Lower leg skin (tissue), 4 donors: ENCODE results near the gene AGGF1. TPM values are rescaled to one million over a fixed set of nuclear protein-coding genes. Genes with fewer than 3 reads are reported as not detected.

Source experiments
- DNase-seq, 2 donors: peaks; one replicate each; pipeline ENCODE4 v3.0.0-alpha.2; 2019; ENCODE audit warnings: low spot score in 2 of 2
- H3K4me3 ChIP-seq: fragments of 200-600 bp; sonication (generic); 2 replicates; pipeline ENCODE4 v1.5.1; 2017; ENCODE audit warnings: mild to moderate bottlenecking, low read depth; ENCODE audit not compliant: poor library complexity, severe bottlenecking
- POLR2A ChIP-seq, 2 donors: fragments of 450-650 bp; IDR thresholded peaks; one replicate each; pipeline ENCODE4 v1.6.1; 2016 to 2017; ENCODE audit warnings: antibody characterized with exemption in 2 of 2, mild to moderate bottlenecking in 1 of 2, moderate library complexity in 1 of 2
- WGBS, 2 donors: methylation state at CpG; one replicate each; pipeline ENCODE4 v1.1.5; 2018; 5-methylcytosine and 5-hydroxymethylcytosine counted together
- intact Hi-C: fragments of 100-400 bp; cut with DNase I; formaldehyde crosslinking; loops from one replicate; pipeline ENCODE4 v1.15.0; 2023; ENCODE audit warnings: low total_unique reads
- total RNA-seq, 4 donors: library from RNA; depleted of rRNA; stranded (reverse); fragments of >200 nt; gene quantifications; one replicate each; pipeline ENCODE4 v1.1.0, GENCODE V29; 2016
- TF ChIP-seq, protein P1 (sequence below), 3 donors: fragments of 450-650 bp; IDR thresholded peaks; one replicate each; pipeline ENCODE4 v1.5.1; 2016; ENCODE audit warnings: antibody characterized with exemption in 3 of 3, mild to moderate bottlenecking in 3 of 3, moderate library complexity in 2 of 3

The AGGF1 gene
- total RNA-seq, 4 donors from 2014 or later = 15.0 to 25.0 (median 22.4) TPM

DNA sequence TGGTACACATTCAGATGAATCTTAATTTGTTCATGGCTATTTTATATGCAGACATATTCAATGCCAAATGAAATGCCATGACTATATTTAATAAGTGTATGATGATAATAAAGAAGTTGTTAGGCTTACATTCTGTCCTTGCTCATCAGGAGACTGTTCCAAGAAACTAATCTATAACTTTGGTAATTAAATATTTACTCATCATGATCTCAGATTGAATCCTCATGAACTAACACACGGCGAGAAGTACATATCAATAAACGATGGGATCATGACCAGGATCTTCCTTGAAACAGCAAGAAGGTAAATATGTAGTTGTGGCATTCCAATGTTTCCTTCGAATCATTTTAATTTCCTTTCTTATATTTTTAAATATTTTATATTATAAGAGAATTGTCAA is 12.5 kb upstream of the AGGF1 start:
- no peak overlapping the region for H3K4me3 ChIP-seq
- TF ChIP-seq POLR2A (IDR thresholded peaks at IDR 0.05) = no peak
- TF ChIP-seq, protein P1, sequence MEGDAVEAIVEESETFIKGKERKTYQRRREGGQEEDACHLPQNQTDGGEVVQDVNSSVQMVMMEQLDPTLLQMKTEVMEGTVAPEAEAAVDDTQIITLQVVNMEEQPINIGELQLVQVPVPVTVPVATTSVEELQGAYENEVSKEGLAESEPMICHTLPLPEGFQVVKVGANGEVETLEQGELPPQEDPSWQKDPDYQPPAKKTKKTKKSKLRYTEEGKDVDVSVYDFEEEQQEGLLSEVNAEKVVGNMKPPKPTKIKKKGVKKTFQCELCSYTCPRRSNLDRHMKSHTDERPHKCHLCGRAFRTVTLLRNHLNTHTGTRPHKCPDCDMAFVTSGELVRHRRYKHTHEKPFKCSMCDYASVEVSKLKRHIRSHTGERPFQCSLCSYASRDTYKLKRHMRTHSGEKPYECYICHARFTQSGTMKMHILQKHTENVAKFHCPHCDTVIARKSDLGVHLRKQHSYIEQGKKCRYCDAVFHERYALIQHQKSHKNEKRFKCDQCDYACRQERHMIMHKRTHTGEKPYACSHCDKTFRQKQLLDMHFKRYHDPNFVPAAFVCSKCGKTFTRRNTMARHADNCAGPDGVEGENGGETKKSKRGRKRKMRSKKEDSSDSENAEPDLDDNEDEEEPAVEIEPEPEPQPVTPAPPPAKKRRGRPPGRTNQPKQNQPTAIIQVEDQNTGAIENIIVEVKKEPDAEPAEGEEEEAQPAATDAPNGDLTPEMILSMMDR (IDR thresholded peaks at IDR 0.05) = no peak
- intact Hi-C loops = no loop called here
- no peak for DNase-seq
- WGBS, 2 donors = 74 to 82% methylated on average over 4 of the region's 4 CpGs

DNA sequence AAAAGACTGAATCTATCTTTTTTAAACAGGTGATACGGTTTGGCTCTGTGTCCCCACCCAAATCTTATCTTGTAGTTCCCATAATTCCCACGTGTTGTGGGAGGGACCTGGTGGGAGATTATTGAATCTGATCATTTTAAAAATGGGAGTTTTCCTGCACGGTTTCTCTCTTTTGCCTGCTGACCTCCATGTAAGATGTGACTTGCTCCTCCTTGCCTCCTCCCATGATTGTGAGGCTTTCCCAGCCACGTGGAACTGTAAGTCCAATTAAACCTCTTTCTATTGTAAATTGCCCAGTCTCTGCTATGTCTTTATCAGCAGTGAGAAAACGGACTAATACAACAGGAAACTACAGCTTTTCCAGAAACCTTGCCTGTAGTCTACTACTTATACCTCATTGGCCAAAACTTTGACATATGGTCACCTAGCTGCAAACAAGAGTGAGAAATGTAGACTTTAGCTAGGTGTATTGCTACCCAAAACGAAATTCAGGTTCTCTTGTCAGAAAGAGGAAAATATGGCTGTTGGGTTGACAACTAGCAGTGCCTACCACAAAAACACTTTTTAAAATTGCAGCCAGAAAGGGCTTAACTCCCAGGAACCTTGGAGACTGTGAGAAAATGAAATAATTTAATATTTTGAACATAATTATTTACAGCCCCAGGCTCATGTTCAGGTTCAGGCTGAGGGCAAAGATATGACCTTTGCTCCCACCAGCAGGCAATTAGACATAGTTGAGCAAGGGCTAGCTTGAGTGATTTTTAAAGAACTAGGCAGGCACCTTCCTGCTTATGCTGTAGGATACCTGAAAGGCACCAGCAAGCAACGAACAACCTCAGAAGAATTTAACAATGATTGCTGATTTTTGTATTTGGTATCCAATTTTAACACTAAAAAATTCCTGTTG is 7.4 kb upstream of the AGGF1 start:
- intact Hi-C loops = no loop called here
- 49 to 55% methylated on average over 7 of the region's 7 CpGs for WGBS, 2 donors
- DNase-seq = no peak
- TF ChIP-seq, protein P1 (IDR thresholded peaks at IDR 0.05) = no peak
- no peak for TF ChIP-seq POLR2A (IDR thresholded peaks at IDR 0.05)
- no peak overlapping the region for H3K4me3 ChIP-seq

DNA sequence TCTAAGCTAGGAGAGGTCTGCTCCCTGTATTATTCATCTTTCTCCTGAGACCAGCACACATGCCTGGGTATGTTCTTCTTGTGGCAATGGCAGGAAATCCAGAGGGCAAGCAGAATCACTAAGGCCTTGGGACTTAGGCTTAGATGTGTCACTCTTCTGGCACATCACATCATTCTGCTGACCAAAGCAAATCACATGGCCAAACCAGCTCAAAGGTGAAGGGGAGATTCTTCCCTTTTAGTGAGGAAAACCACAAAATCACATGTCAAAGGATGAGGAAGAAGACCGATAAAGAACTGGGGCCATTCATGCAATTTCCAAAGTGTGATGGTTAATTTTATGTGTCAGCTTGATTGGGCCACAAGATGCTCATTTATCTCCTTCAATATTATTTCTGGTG is 5.7 kb upstream of the AGGF1 start:
- whole genome bisulfite sequencing, 2 donors = 80 to 83% methylated on average over 1 of the region's 1 CpG
- intact Hi-C loops = no loop called here
- no peak for DNase-seq
- H3K4me3 ChIP-seq = no peak overlapping the region
- TF ChIP-seq, protein P1 (IDR thresholded peaks at IDR 0.05) = no peak
- no peak for TF ChIP-seq POLR2A (IDR thresholded peaks at IDR 0.05)

DNA sequence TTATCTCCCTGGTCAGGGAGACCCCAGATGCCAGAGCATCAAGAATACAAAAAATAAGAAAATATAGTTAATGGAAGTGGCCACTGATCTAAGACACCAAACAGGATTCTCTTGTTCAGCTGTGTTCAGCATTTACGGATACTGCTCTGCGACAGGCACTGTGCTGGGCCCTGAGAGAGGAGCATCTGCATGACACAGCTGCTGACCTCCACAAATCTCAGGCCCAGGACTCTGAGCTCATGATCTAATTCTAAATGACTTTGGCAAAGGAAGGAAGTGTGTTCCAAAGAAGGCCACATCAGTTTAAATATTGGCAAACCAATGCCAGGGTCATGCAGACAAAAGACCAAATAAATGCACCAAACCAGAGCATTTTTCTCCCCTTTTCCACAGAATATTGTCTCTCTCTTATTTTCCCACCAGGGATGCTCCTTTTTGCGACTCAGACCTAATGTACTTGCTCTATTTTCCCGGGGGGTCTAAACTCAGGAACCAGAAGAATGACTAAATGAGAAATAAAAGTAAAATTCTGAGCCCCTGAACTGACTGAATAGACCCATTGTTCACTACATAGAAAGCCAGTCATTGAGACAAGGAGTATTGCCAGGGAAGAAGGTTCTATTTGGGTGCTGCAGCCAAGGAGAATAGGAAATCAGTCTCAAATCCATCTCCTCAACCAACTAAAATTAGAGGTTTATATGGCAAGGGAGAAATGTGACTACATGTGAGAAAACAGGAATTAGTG is 1.4 kb upstream of the AGGF1 start:
- TF ChIP-seq POLR2A (IDR thresholded peaks at IDR 0.05) = no peak
- TF ChIP-seq, protein P1 (IDR thresholded peaks at IDR 0.05) = no peak
- H3K4me3 ChIP-seq = no peak overlapping the region
- intact Hi-C loops = no loop called here
- 94 to 99% methylated on average over 4 of the region's 4 CpGs for WGBS, 2 donors
- DNase-seq = no peak

DNA sequence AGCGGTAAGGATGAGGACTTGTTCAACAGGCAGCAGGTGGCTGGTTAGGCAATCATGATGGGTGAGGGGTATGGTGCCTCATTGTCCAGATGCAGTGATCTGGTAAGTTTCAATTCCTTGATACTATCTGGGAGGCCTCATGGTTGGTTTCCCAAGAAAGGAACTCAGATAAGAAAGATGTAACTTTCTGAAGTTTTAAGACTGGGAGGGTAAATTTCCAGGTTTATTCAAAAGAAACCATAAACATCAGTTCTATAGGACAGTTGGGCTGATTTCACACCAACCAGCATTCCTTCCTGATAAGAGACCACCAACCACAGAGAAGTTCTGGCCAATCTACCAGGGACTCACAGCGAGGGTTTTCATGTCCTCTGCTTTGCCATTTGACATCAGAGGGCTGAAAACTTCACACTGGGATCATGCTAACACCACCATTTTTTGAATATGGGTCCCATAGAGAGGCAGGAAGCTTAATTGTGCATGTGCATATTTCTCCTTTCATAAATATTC is 773 bp upstream of the AGGF1 start:
- TF ChIP-seq, protein P1 (IDR thresholded peaks at IDR 0.05) = no peak
- TF ChIP-seq POLR2A (IDR thresholded peaks at IDR 0.05) = no peak
- WGBS, 2 donors = 94 to 98% methylated on average over 2 of the region's 2 CpGs

More for the DNA sequence above, 773 bp upstream of the AGGF1 start:
- no peak overlapping the region for H3K4me3 ChIP-seq
- intact Hi-C loops = no loop called here
- DNase-seq = no peak
